Glutamatergic neuron (in vitro differentiated cells): ENCODE data around the gene CADM1. TPM values are rescaled to one million over a fixed set of nuclear protein-coding genes. Genes with fewer than 3 reads are reported as not detected.
A peak's percentile ranks its signal among the peaks of the same experiment; 100 is the strongest.

Source experiments
- DNase-seq: peaks from one replicate; pipeline ENCODE4 v3.0.0; 2022
- H3K27ac Mint-ChIP-seq: one replicate; pipeline ENCODE4 v1.8.0; 2020; ENCODE audit warnings: mild to moderate bottlenecking, mixed read lengths, inconsistent platforms; ENCODE audit not compliant: unreplicated experiment
- H3K27me3 Mint-ChIP-seq: one replicate; pipeline ENCODE4 v1.8.0; 2020; ENCODE audit warnings: mild to moderate bottlenecking, moderate library complexity, mixed read lengths, inconsistent platforms; ENCODE audit not compliant: unreplicated experiment
- H3K36me3 Mint-ChIP-seq: one replicate; pipeline ENCODE4 v1.8.0; 2020; ENCODE audit warnings: mild to moderate bottlenecking, mixed read lengths, inconsistent platforms; ENCODE audit not compliant: unreplicated experiment
- H3K4me1 Mint-ChIP-seq: one replicate; pipeline ENCODE4 v1.8.0; 2020; ENCODE audit warnings: mild to moderate bottlenecking, low read depth, mixed read lengths, inconsistent platforms; ENCODE audit not compliant: unreplicated experiment
- H3K4me3 Mint-ChIP-seq: one replicate; pipeline ENCODE4 v1.8.0; 2020; ENCODE audit warnings: mild to moderate bottlenecking, mixed read lengths, inconsistent platforms; ENCODE audit not compliant: unreplicated experiment
- H3K9me3 Mint-ChIP-seq: one replicate; pipeline ENCODE4 v1.8.0; 2020; ENCODE audit warnings: mild to moderate bottlenecking, moderate library complexity, mixed read lengths, inconsistent platforms; ENCODE audit not compliant: unreplicated experiment
- total RNA-seq: library from RNA; stranded (reverse); fragmentation: NEBNext Ultra II Directional; extraction: Animal tissue kit (Norgen Biotek cat#: 25700); gene quantifications from one replicate; pipeline ENCODE4 v1.2.1, GENCODE V29; 2021; ENCODE audit not compliant: unreplicated experiment
- TF ChIP-seq, protein P1 (sequence below): fragments of 200-600 bp; sonication (generic); IDR thresholded peaks from one replicate; pipeline ENCODE4 v1.5.0; 2021; ENCODE audit not compliant: partially characterized antibody, unreplicated experiment

The CADM1 gene
- total RNA-seq, 1 donor from 2014 or later: 1,339 TPM

DNA sequence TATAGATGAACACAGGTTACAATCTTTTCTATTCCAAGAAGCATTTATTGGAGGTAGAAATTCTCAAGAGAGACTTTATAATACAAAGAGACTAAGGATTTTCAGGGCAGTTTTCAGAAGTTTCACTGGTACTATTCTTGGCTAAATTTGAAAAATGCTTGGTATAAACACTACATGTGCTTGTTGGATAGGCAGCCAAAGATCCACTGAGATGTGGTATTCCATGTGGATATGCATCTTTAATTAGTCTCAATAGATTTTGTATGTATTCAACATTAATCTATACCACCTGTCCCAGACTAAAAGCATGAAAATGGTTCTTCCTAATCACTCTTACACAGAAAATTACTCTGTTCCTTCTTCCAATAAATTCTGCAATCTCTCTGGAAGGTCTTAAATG lies 232.6 kb downstream of the CADM1 start:
- DNase-seq: no peak
- no peak overlapping the region for H3K27ac Mint-ChIP-seq
- peaks cover 36% of the 10 kb centered on the region for H3K9me3 Mint-ChIP-seq
- peaks cover 63% of the 10 kb centered on the region for H3K4me1 Mint-ChIP-seq
- H3K36me3 Mint-ChIP-seq: peaks cover 5% of the 10 kb centered on the region
- H3K4me3 Mint-ChIP-seq: no peak overlapping the region
- H3K27me3 Mint-ChIP-seq: peaks cover 21% of the 10 kb centered on the region
- TF ChIP-seq, protein P1, sequence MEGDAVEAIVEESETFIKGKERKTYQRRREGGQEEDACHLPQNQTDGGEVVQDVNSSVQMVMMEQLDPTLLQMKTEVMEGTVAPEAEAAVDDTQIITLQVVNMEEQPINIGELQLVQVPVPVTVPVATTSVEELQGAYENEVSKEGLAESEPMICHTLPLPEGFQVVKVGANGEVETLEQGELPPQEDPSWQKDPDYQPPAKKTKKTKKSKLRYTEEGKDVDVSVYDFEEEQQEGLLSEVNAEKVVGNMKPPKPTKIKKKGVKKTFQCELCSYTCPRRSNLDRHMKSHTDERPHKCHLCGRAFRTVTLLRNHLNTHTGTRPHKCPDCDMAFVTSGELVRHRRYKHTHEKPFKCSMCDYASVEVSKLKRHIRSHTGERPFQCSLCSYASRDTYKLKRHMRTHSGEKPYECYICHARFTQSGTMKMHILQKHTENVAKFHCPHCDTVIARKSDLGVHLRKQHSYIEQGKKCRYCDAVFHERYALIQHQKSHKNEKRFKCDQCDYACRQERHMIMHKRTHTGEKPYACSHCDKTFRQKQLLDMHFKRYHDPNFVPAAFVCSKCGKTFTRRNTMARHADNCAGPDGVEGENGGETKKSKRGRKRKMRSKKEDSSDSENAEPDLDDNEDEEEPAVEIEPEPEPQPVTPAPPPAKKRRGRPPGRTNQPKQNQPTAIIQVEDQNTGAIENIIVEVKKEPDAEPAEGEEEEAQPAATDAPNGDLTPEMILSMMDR: no peak

DNA sequence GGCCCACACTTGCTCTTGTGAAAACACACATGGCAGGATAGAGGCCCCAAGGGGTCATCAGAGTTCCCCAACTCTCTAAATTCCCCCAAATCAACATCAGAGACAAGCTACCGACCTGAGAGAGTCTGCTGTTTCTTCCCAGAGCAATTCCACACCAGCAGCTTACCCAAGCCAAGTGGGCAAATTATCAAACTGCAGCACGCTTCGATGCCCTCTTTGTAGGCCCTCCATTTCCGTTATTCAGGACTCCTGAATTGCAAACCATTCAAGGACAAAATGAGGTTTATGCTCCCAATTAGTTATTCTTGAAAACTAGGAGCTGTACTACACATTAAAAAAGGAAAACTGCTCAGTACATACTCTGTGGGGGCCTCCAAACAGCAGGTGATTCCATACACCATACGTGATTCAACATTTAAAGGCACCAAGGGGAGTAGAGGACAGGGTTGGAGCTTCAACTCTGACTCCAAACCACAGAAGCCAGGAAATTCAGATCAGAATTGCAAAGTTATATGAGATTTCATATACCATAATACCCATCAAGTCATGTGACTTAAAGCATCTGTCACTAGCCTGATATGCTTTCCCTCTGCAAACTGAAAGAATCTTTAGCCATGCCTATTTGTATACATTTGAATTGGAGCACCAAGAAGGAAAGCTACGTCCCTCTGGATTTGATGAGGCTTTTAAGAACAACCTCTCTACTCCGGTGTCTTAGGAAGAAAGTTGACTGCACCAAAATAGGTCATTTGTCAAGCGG lies 234.8 kb downstream of the CADM1 start:
- peaks cover 64% of the 10 kb centered on the region for H3K4me1 Mint-ChIP-seq
- H3K27me3 Mint-ChIP-seq: peaks cover 16% of the 10 kb centered on the region
- H3K36me3 Mint-ChIP-seq: peaks cover 5% of the 10 kb centered on the region
- peaks cover 40% of the 10 kb centered on the region for H3K9me3 Mint-ChIP-seq
- peak overlapping the region; percentile 73 for H3K27ac Mint-ChIP-seq
- H3K4me3 Mint-ChIP-seq: peak overlapping the region; percentile 64
- TF ChIP-seq, protein P1: no peak
- no peak for DNase-seq

DNA sequence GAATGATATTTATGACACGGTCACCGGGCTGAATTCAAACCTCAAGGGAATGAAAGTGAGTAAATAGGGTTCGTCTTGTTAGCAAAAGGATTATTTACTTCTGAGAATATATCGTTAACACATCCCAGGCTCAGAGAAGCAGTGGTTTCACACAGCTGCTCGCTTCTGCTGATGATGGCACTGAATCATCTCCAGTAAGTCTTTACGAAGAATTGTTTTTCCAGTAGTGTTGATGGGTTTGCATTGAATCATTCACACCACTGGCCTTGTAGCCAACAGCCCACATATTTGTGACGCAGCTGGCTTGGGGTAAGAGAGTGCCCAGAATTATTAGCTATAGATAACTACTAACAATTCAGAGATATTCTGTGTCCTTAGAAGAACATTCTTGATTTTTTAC lies 236.3 kb downstream of the CADM1 start:
- Mint-ChIP-seq H3K27ac (no peak overlapping the region), H3K9me3 (peaks cover 38% of the 10 kb centered on the region), H3K4me1 (peaks cover 73% of the 10 kb centered on the region), H3K27me3 (peaks cover 16% of the 10 kb centered on the region), H3K36me3 (peaks cover 5% of the 10 kb centered on the region), H3K4me3 (peak overlapping the region; percentile 30)
- TF ChIP-seq, protein P1: no peak
- no peak for DNase-seq

DNA sequence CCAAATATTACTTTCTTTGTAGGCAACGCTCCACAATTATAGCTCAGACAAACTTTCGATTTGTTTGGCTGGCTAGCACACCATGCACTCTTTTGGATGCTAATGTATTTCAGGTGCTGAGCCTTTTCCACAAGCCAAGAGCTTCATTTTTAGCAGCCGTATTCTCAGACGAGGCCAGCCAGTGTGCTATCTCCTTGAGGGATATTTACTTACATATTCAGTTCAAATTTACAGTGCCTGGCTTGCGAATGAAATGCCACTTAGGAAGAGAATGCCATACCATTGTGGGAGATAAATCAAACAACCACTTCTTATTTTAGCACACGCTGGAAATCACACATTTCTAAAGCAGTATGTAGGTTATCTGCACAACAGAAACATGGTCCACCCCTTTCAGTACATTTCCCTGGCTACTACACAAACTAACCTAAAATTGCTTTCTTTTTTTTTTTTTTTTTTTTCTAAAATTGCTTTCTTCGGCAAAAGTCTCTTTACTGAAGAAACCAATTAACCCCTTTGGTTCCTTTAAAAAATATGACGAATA lies 236.9 kb downstream of the CADM1 start:
- Mint-ChIP-seq H3K27me3 (peaks cover 16% of the 10 kb centered on the region), H3K4me1 (peaks cover 77% of the 10 kb centered on the region), H3K4me3 (peak overlapping the region; percentile 30), H3K27ac (no peak overlapping the region), H3K36me3 (peaks cover 5% of the 10 kb centered on the region), H3K9me3 (peaks cover 38% of the 10 kb centered on the region)
- no peak for DNase-seq
- TF ChIP-seq, protein P1: no peak

DNA sequence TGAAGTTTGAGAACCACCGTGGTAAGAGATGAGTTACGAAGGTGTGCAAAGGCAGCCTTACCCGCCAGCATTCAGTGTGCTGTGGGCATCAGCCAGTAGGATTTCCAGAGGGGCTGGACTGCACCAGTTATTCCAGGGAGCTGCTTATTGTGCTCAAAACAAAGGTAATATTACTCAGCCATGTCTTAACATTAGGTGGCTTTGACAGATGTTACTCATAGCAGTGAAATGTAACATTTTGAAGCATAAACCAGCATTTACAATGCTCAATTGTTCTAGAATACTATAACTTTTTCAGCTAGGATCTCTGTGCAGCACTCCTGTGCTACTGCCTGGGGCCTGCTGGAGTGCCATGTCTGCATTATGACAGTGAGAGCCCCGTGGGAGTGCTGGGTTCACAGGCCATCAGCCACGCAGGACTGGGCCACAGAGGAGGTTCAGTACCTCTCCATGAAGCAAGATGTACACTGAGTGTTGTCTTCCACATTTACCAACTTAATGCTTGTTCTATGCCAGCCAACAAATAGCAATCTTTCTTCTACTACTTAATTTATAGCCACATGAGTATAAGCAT lies 238.1 kb downstream of the CADM1 start:
- H3K9me3 Mint-ChIP-seq: peaks cover 41% of the 10 kb centered on the region
- H3K27me3 Mint-ChIP-seq: peaks cover 15% of the 10 kb centered on the region
- peaks cover 5% of the 10 kb centered on the region for H3K36me3 Mint-ChIP-seq
- TF ChIP-seq, protein P1: no peak
- H3K27ac Mint-ChIP-seq: no peak overlapping the region
- peak; percentile 72 for DNase-seq
- H3K4me3 Mint-ChIP-seq: peak overlapping the region; percentile 49
- peaks cover 74% of the 10 kb centered on the region for H3K4me1 Mint-ChIP-seq
